ENCODE measurements around the gene MCCC1.

DNA sequence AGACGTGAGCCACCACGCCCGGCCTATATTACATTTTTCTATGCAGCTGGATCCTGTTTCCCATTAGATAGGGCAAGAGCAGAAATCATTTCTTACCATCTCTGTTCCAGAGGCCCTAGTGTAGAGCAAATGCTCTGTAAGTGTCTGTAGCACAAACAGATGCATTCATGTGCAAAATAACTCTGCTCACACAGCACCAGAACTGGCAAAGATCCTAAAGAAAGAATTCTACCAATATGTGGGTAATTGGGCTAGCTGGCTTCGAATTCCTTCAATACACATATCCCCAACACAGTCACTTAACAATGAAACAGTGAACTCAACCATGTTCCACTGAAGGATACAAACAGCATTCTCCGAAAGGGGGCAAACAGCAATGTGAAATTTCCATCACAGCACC, 86.2 kb downstream of the MCCC1 start:
- no peak for TF ChIP-seq POLR2AphosphoS5 (IDR thresholded peaks at IDR 0.05)
- no peak for TF ChIP-seq POLR2A (IDR thresholded peaks at IDR 0.05)
